Mesodermal cell (in vitro differentiated cells): ENCODE data around the gene MRTO4.
"Not testable (repeated sequence)": the region's sequence is repeated elsewhere in the genome, so short reads cannot be mapped to it uniquely, and the experiment has no call there.

Experiments
- H3K27ac ChIP-seq: 2 replicates; pipeline ENCODE4 v1.7.0; 2013; ENCODE audit warnings: mild to moderate bottlenecking, low read depth, low read length, moderate library complexity; ENCODE audit not compliant: severe bottlenecking
- H3K36me3 ChIP-seq: 2 replicates; pipeline ENCODE4 v1.7.1; 2013; ENCODE audit warnings: mild to moderate bottlenecking, low read length, moderate library complexity; ENCODE audit not compliant: control insufficient read depth, insufficient read depth
- H3K4me1 ChIP-seq: one replicate; pipeline ENCODE4 v1.7.1; 2013; ENCODE audit warnings: mild to moderate bottlenecking, low read length; ENCODE audit not compliant: insufficient read depth, control insufficient read depth, poor library complexity, severe bottlenecking
- H3K4me3 ChIP-seq: 2 replicates; pipeline ENCODE4 v1.7.0; 2013; ENCODE audit warnings: low read length, control low read depth, mild to moderate bottlenecking; ENCODE audit not compliant: insufficient read depth, poor library complexity, severe bottlenecking; ENCODE audit errors: extremely low read depth
- H3K9me3 ChIP-seq: 2 replicates; pipeline ENCODE4 v1.7.1; 2013; ENCODE audit warnings: mild to moderate bottlenecking, low read length, moderate library complexity; ENCODE audit not compliant: control insufficient read depth
- WGBS, 2 experiments: methylation state at CpG; one replicate each; pipeline ENCODE4 v1.1.5; 2013; ENCODE audit warnings: missing lambda C conversion rate in 2 of 2; ENCODE audit not compliant: insufficient coverage in 2 of 2; 5-methylcytosine and 5-hydroxymethylcytosine counted together

Gene MRTO4

DNA sequence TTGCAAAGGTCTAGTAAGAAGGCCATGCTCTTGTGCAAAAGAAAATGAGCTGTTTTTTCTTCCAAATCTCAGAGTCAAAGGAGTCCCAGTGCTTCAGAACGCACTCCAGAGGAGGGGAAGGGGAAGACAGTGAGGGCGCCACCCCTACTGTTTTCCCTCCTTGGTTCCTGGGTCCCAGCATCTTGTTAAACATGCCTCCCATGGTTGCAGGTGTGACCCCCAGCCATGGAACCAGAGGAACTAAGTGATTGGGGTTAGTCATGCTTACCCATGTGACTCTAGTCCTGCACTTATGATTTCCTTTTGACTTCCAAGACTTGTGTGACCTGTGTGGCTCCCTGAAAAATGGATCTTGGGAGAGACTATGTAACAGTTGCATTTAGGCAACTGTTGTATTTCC is 43.0 kb downstream of the MRTO4 start:
- peaks cover 9% of the 10 kb centered on the region for H3K36me3 ChIP-seq
- H3K9me3 ChIP-seq: peaks cover 28% of the 10 kb centered on the region
- H3K4me3 ChIP-seq: no peak overlapping the region
- H3K27ac ChIP-seq: no peak overlapping the region
- H3K4me1 ChIP-seq: no peaks in the 10 kb centered on the region
- WGBS, 2 experiments: 71 to 100% methylated on average over 1 to 2 of the region's 2 CpGs

GRCh38 chr1:19300211-19300610 is 48.6 kb downstream of the MRTO4 start:
- H3K9me3 ChIP-seq: peaks cover 6% of the 10 kb centered on the region
- no peak overlapping the region for H3K4me3 ChIP-seq
- H3K27ac ChIP-seq: no peak overlapping the region
- no peaks in the 10 kb centered on the region for H3K4me1 ChIP-seq
- WGBS, 2 experiments: 86 to 90% methylated on average over 2 of the region's 2 CpGs
- H3K36me3 ChIP-seq: peaks cover 29% of the 10 kb centered on the region

DNA sequence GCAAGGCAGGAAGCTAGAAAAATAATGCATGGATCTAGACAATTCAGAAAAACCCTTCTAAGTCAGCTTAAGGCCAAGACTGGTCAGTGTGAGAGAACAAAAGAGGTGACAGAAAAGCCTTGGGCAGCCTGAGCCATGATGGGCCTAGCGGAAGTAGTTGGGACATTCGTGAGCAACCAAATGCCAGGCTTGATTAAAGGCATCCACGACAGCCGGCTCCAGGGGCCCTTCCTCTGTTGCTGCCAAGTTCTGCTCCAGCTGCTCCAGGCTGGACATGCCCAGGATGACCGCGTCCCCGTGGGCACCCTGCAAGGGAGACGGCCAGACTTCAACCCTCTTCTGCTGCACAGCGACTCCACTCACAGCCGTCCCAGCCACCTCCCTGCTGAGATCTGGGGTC is 52.5 kb downstream of the MRTO4 start:
- not testable (repeated sequence) for H3K4me1 ChIP-seq, H3K27ac ChIP-seq, H3K4me3 ChIP-seq, H3K9me3 ChIP-seq
- peaks cover 66% of the 10 kb centered on the region for H3K36me3 ChIP-seq
- 96 to 100% methylated on average over 4 to 7 of the region's 10 CpGs for WGBS, 2 experiments

- Histone ChIP-seq H3K9me3 (no peaks in the 10 kb centered on the region), H3K36me3 (peaks cover 64% of the 10 kb centered on the region), H3K4me1 (peaks cover 4% of the 10 kb centered on the region), H3K27ac (no peak overlapping the region), H3K4me3 (no peak overlapping the region)
- 93 to 99% methylated on average over 6 to 8 of the region's 11 CpGs for WGBS, 2 experiments
These were observed 54.3 kb downstream of the MRTO4 start for GRCh38 chr1:19305880-19306279.

GRCh38 chr1:19306941-19307340 is 55.3 kb downstream of the MRTO4 start:
- Histone ChIP-seq H3K36me3 (peaks cover 64% of the 10 kb centered on the region), H3K4me3 (no peak overlapping the region), H3K27ac (no peak overlapping the region), H3K9me3 (no peaks in the 10 kb centered on the region), H3K4me1 (peaks cover 5% of the 10 kb centered on the region)
- 96 to 100% methylated on average over 2 to 5 of the region's 6 CpGs for WGBS, 2 experiments

GRCh38 chr1:19307794-19308508 is 56.3 kb downstream of the MRTO4 start:
- H3K36me3 ChIP-seq: peaks cover 59% of the 10 kb centered on the region
- H3K9me3 ChIP-seq: no peaks in the 10 kb centered on the region
- H3K4me1 ChIP-seq: peaks cover 5% of the 10 kb centered on the region
- WGBS, 2 experiments: 96 to 99% methylated on average over 9 to 10 of the region's 10 CpGs
- no peak overlapping the region for H3K27ac ChIP-seq
- H3K4me3 ChIP-seq: no peak overlapping the region

- no peak overlapping the region for H3K27ac ChIP-seq
- no peak overlapping the region for H3K4me3 ChIP-seq
- WGBS, 2 experiments: 85% methylated on average over 3 of the region's 3 CpGs; no CpG with 5 or more reads in 1 of the 2 experiments
- no peaks in the 10 kb centered on the region for H3K9me3 ChIP-seq
- H3K4me1 ChIP-seq: peaks cover 9% of the 10 kb centered on the region
- H3K36me3 ChIP-seq: peaks cover 54% of the 10 kb centered on the region
These were observed 56.9 kb downstream of the MRTO4 start for GRCh38 chr1:19308509-19308907.

DNA sequence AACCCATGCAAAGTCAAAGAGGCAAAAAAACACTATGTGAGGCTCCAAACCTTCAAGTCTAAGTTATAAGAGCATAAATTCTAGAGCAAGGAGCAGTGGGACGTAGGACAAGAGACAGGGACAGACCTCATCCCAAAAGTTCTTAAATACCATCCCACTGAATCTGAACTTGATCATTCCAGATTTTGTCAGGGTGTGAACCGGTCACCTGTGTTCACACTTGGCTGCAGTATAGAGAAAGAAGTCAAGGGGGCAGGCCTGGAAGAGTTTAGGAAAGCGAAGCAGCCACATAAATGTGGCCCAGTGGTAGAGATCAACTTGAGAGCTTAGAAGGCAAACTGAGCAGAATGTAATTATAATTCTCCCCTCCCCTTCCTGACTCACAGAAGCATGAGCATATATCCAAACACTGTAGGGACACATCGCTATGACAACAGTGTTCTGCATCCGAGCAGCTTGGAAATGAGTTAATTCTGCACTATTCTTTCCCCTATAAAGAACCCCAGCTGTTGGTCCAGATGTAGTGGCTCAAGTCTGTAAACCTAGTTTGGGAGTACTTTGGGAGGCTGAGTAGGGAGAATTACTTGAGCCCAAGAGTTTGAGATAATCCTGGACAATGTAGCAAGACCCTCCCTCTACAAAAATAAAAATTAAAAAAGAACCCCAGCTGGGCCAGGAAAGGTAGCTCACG is 57.7 kb downstream of the MRTO4 start:
- no peak overlapping the region for H3K27ac ChIP-seq
- no peaks in the 10 kb centered on the region for H3K9me3 ChIP-seq
- H3K4me3 ChIP-seq: no peak overlapping the region
- H3K36me3 ChIP-seq: peaks cover 51% of the 10 kb centered on the region
- WGBS, 2 experiments: 100% methylated on average over 5 of the region's 6 CpGs
- peaks cover 12% of the 10 kb centered on the region for H3K4me1 ChIP-seq
